Inflammatory macrophage (primary cell): ENCODE data around the gene OR52E4.

Experiments
- DNase-seq, 2 donors: peaks; one replicate each; pipeline ENCODE4 v3.0.0-alpha.2; 2020 to 2022
- total RNA-seq, 18 experiments: gene quantifications; one replicate each; lab custom pipeline; 2026; ENCODE audit warnings: mixed read lengths in 6 of 18, inconsistent platforms in 2 of 18; lab: John Stamatoyannopoulos, UW

Gene OR52E4
- total RNA-seq: 0 to 0.07 (median 0) reads per million in 18 experiments

- no peak for DNase-seq
Observed at GRCh38 chr11:5880329-5880728, at the start of gene OR52E4. Gene OR52E4 (plus strand): TSS chr11:5880629. CDS start chr11:5884293, 3,664 bp downstream.

- DNase-seq: no peak
Observed at GRCh38 chr11:5831196-5831829, 49.1 kb upstream of the OR52E4 start.

GRCh38 chr11:5833446-5833845 is 47.0 kb upstream of the OR52E4 start:
- no peak for DNase-seq

- no peak for DNase-seq
Observed at GRCh38 chr11:5837695-5838094, 42.7 kb upstream of the OR52E4 start.

- no peak for DNase-seq
Observed at GRCh38 chr11:5841797-5842196, 38.6 kb upstream of the OR52E4 start, which contains the start of gene OR52E6. Gene OR52E6 (minus strand): TSS chr11:5841897. CDS start chr11:5841897, 0 bp downstream.

GRCh38 chr11:5846701-5847100 is 33.7 kb upstream of the OR52E4 start:
- no peak for DNase-seq

GRCh38 chr11:5847711-5848110 is 32.7 kb upstream of the OR52E4 start:
- DNase-seq: no peak

- DNase-seq: no peak
Observed at GRCh38 chr11:5851002-5851401, 29.4 kb upstream of the OR52E4 start.

- no peak for DNase-seq
Observed at GRCh38 chr11:5857590-5857989, 22.8 kb upstream of the OR52E4 start, which contains the start of gene OR52E8. Gene OR52E8 (minus strand): TSS chr11:5857690. CDS start chr11:5857690, 0 bp downstream.

- no peak for DNase-seq
Observed at GRCh38 chr11:5865826-5866225, 14.6 kb upstream of the OR52E4 start.

- DNase-seq: no peak
Observed at GRCh38 chr11:5878564-5878963, 1.9 kb upstream of the OR52E4 start.

GRCh38 chr11:5881756-5882155 is 1.3 kb downstream of the OR52E4 start:
- DNase-seq: no peak

GRCh38 chr11:5887172-5887571 is 6.7 kb downstream of the OR52E4 start:
- no peak for DNase-seq

GRCh38 chr11:5887661-5888060 is 7.2 kb downstream of the OR52E4 start:
- no peak for DNase-seq

GRCh38 chr11:5891216-5891800 is 10.9 kb downstream of the OR52E4 start:
- peak in 1 of 2 donors; percentile 34 for DNase-seq

- no peak for DNase-seq
Observed at GRCh38 chr11:5892908-5893307, 12.5 kb downstream of the OR52E4 start, which contains the start of gene OR52E5. Gene OR52E5 (plus strand): TSS chr11:5893208. CDS start chr11:5900777, 7,569 bp downstream.

- no peak for DNase-seq
Observed at GRCh38 chr11:5899534-5899933, 19.1 kb downstream of the OR52E4 start.

GRCh38 chr11:5910540-5910939 is 30.1 kb downstream of the OR52E4 start:
- no peak for DNase-seq

GRCh38 chr11:5922749-5923426 is 42.5 kb downstream of the OR52E4 start:
- no peak for DNase-seq

GRCh38 chr11:5923427-5923776 is 43.0 kb downstream of the OR52E4 start:
- no peak for DNase-seq

- no peak for DNase-seq
Observed at GRCh38 chr11:5923794-5924193, 43.4 kb downstream of the OR52E4 start.

GRCh38 chr11:5928271-5928670 is 47.8 kb downstream of the OR52E4 start:
- no peak for DNase-seq

- no peak for DNase-seq
Observed at GRCh38 chr11:5928811-5929210, 48.4 kb downstream of the OR52E4 start.
